ENCODE measurements around the gene ZNF775. TPM values are rescaled to one million over a fixed set of nuclear protein-coding genes. Genes with fewer than 3 reads are reported as not detected.

Gene ZNF775
- total and polyA plus RNA-seq, 2 of the 13 experiments (the other 11 are each of a cell fraction or from before 2014, with no cell fraction given) = 3.1 to 3.2 TPM

GRCh38 chr7:150376560-150376959 lies 2.6 kb upstream of the ZNF775 start:
- in situ Hi-C loops (cut with HindIII; ENCODE audit: extremely low pct_ligation_motif_present, low pct_unique_long_range_greater_than_20kb) = no loop called here
- ChIA-PET CTCF (ENCODE audit: low intra/inter-chr PET ratio, low total read pairs) (no interaction called here), POLR2A (interaction anchor here (1.3 to 4.7 kb wide), 2 partner anchors 7 to 20 kb away, joined by 3 to 107 read pairs; partner anchors contain the start of gene REPIN1)
- ATAC-seq = no peak
- H3K27ac ChIP-seq (ENCODE audit: extremely low read length, insufficient read depth, low read length) = peak overlapping the region; percentile 97
- peaks cover 75% of the 10 kb centered on the region for H3K4me1 ChIP-seq (ENCODE audit: insufficient read depth, low read length)
- peaks cover 30% of the 10 kb centered on the region for H3K79me2 ChIP-seq (ENCODE audit: insufficient read depth, low read length)
- no peaks in the 10 kb centered on the region for H4K20me1 ChIP-seq (ENCODE audit: insufficient read depth, low read length)
- H2AFZ ChIP-seq (ENCODE audit: low read length) = no peak overlapping the region
- peak overlapping the region in 1 of 3 experiments; percentile 47; a peak in 2 of 6 replicates for H3K4me3 ChIP-seq (replicated peaks in 1 of 3; ENCODE audit: insufficient read depth in 1 of 3, low read depth in 2 of 3, low read length in 3 of 3)
- no peaks in the 10 kb centered on the region for H3K27me3 ChIP-seq (ENCODE audit: control insufficient read depth in 1 of 2, insufficient read depth in 2 of 2, low read length in 2 of 2)
- intact Hi-C loops (cut with micrococcal nuclease; ENCODE audit: unreplicated experiment) = no loop called here
- H3K9ac ChIP-seq (ENCODE audit: insufficient read depth, low read depth, low read length) = peak overlapping the region; percentile 7; the same call in 1 of the 2 replicates
- BruUV-seq (replicated peaks) = no TSS peak
- H3K9me3 ChIP-seq (ENCODE audit: low read length) = no peaks in the 10 kb centered on the region
- 25% methylated on average over 6 of the region's 6 CpGs for WGBS (ENCODE audit: low lambda C conversion rate)
- peak overlapping the region; percentile 97 for H3K4me2 ChIP-seq (ENCODE audit: low read depth, low read length)
- H3K36me3 ChIP-seq (replicated peaks in 1 of 2; ENCODE audit: control insufficient read depth in 1 of 2, insufficient read depth in 2 of 2, low read length in 2 of 2) = peaks cover 5 to 16% of the 10 kb centered on the region in 2 experiments; a peak in 3 of 5 replicates
- DNase-seq (ENCODE audit: low spot score) = no peak
- FAIRE-seq = peak; percentile 23
- TF ChIP-seq ZNF383 (CRISPR knock-in tag; IDR thresholded peaks at IDR 0.05; ENCODE audit: borderline replicate concordance) = no peak
- TF ChIP-seq, protein P1, sequence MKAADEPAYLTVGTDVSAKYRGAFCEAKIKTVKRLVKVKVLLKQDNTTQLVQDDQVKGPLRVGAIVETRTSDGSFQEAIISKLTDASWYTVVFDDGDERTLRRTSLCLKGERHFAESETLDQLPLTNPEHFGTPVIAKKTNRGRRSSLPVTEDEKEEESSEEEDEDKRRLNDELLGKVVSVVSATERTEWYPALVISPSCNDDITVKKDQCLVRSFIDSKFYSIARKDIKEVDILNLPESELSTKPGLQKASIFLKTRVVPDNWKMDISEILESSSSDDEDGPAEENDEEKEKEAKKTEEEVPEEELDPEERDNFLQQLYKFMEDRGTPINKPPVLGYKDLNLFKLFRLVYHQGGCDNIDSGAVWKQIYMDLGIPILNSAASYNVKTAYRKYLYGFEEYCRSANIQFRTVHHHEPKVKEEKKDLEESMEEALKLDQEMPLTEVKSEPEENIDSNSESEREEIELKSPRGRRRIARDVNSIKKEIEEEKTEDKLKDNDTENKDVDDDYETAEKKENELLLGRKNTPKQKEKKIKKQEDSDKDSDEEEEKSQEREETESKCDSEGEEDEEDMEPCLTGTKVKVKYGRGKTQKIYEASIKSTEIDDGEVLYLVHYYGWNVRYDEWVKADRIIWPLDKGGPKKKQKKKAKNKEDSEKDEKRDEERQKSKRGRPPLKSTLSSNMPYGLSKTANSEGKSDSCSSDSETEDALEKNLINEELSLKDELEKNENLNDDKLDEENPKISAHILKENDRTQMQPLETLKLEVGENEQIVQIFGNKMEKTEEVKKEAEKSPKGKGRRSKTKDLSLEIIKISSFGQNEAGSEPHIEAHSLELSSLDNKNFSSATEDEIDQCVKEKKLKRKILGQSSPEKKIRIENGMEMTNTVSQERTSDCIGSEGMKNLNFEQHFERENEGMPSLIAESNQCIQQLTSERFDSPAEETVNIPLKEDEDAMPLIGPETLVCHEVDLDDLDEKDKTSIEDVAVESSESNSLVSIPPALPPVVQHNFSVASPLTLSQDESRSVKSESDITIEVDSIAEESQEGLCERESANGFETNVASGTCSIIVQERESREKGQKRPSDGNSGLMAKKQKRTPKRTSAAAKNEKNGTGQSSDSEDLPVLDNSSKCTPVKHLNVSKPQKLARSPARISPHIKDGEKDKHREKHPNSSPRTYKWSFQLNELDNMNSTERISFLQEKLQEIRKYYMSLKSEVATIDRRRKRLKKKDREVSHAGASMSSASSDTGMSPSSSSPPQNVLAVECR (CRISPR knock-in tag; IDR thresholded peaks at IDR 0.05; ENCODE audit: borderline replicate concordance) = 0 out of 2 replicates have a peak, but pooled peaks have one; percentile 1
- peak; percentile 33; the same call in 1 of the 2 replicates for TF ChIP-seq KDM2A (CRISPR knock-in tag; IDR thresholded peaks at IDR 0.05; ENCODE audit: borderline replicate concordance, low read depth)
- TF ChIP-seq HNF4A (CRISPR knock-in tag; IDR thresholded peaks at IDR 0.05) = peak; percentile 73
- TF ChIP-seq ZNF776 (CRISPR knock-in tag; IDR thresholded peaks at IDR 0.05) = no peak
- no peak for TF ChIP-seq ZNF567 (CRISPR knock-in tag; IDR thresholded peaks at IDR 0.05; ENCODE audit: borderline replicate concordance)
- no peak for TF ChIP-seq LCORL (IDR thresholded peaks at IDR 0.05)
- 0 out of 2 replicates have a peak, but pooled peaks have one; percentile 52 for TF ChIP-seq LCORL (CRISPR knock-in tag; IDR thresholded peaks at IDR 0.05)
- TF ChIP-seq ZNF574 (CRISPR knock-in tag; IDR thresholded peaks at IDR 0.05) = 0 out of 2 replicates have a peak, but pooled peaks have one; percentile 42
- no peak for TF ChIP-seq CHCHD3 (CRISPR knock-in tag; IDR thresholded peaks at IDR 0.05)
- no peak for TF ChIP-seq CEBPG (CRISPR knock-in tag; IDR thresholded peaks at IDR 0.05)
- 0 out of 2 replicates have a peak, but pooled peaks have one; percentile 15 for TF ChIP-seq TBX2 (CRISPR knock-in tag; IDR thresholded peaks at IDR 0.05; ENCODE audit: borderline replicate concordance)
- peak; percentile 59; the same call in 1 of the 2 replicates for TF ChIP-seq ZNF281 (CRISPR knock-in tag; IDR thresholded peaks at IDR 0.05; ENCODE audit: borderline replicate concordance)
- TF ChIP-seq RXRA (CRISPR knock-in tag; IDR thresholded peaks at IDR 0.05) = peak; percentile 23; the same call in 1 of the 2 replicates
- TF ChIP-seq ESRRA (CRISPR knock-in tag; IDR thresholded peaks at IDR 0.05; ENCODE audit: low read depth) = peak; percentile 86
